ENCODE results near the gene AQP7.

- TF ChIP-seq, protein P1, sequence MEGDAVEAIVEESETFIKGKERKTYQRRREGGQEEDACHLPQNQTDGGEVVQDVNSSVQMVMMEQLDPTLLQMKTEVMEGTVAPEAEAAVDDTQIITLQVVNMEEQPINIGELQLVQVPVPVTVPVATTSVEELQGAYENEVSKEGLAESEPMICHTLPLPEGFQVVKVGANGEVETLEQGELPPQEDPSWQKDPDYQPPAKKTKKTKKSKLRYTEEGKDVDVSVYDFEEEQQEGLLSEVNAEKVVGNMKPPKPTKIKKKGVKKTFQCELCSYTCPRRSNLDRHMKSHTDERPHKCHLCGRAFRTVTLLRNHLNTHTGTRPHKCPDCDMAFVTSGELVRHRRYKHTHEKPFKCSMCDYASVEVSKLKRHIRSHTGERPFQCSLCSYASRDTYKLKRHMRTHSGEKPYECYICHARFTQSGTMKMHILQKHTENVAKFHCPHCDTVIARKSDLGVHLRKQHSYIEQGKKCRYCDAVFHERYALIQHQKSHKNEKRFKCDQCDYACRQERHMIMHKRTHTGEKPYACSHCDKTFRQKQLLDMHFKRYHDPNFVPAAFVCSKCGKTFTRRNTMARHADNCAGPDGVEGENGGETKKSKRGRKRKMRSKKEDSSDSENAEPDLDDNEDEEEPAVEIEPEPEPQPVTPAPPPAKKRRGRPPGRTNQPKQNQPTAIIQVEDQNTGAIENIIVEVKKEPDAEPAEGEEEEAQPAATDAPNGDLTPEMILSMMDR (IDR thresholded peaks at IDR 0.05; ENCODE audit: low read depth, low read length), result no peak
- TF ChIP-seq EZH2phosphoT487 (IDR thresholded peaks at IDR 0.05; ENCODE audit: low read depth), result no peak
Measured at GRCh38 chr9:33349743-33350142, 52.6 kb downstream of the AQP7 start.
